Gastroesophageal sphincter (tissue), 3 donors: Measurements from ENCODE around the gene CHERP.

ENCODE experiments used
- EP300 ChIP-seq: sonication (generic); formaldehyde crosslinking; IDR thresholded peaks from one replicate; pipeline ENCODE4 v1.6.1; 2017; ENCODE audit warnings: antibody characterized with exemption, mild to moderate bottlenecking
- POLR2A ChIP-seq, 2 donors: fragments of 450-650 bp; IDR thresholded peaks; one replicate each; pipeline ENCODE4 v1.6.1; 2017; ENCODE audit warnings: antibody characterized with exemption in 2 of 2, mild to moderate bottlenecking in 2 of 2, moderate library complexity in 1 of 2
- TF ChIP-seq, protein P1 (sequence below), 4 experiments: fragments of 200-600 bp in 2 of 4; fragments of 450-650 bp in 2 of 4; sonication (generic) in 1 of 4; IDR thresholded peaks; one replicate each; pipeline ENCODE4 v1.5.1; 2017 to 2019; ENCODE audit warnings: antibody characterized with exemption in 4 of 4, mild to moderate bottlenecking in 2 of 4, moderate library complexity in 2 of 4

- TF ChIP-seq, protein P1, sequence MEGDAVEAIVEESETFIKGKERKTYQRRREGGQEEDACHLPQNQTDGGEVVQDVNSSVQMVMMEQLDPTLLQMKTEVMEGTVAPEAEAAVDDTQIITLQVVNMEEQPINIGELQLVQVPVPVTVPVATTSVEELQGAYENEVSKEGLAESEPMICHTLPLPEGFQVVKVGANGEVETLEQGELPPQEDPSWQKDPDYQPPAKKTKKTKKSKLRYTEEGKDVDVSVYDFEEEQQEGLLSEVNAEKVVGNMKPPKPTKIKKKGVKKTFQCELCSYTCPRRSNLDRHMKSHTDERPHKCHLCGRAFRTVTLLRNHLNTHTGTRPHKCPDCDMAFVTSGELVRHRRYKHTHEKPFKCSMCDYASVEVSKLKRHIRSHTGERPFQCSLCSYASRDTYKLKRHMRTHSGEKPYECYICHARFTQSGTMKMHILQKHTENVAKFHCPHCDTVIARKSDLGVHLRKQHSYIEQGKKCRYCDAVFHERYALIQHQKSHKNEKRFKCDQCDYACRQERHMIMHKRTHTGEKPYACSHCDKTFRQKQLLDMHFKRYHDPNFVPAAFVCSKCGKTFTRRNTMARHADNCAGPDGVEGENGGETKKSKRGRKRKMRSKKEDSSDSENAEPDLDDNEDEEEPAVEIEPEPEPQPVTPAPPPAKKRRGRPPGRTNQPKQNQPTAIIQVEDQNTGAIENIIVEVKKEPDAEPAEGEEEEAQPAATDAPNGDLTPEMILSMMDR (IDR thresholded peaks at IDR 0.05), result no peak
- TF ChIP-seq EP300 (no peak), POLR2A (IDR thresholded peaks at IDR 0.05) (no peak)
Observed at GRCh38 chr19:16541526-16542044, 652 bp downstream of the CHERP start.
